Aorta (tissue), 5 donors: Measurements from ENCODE around the gene VPS52. TPM values are rescaled to one million over a fixed set of nuclear protein-coding genes. Genes with fewer than 3 reads are reported as not detected.

Experiments used
- ATAC-seq: fragments of 200-7000 bp; cut with Tn5 transposase; one replicate; pipeline ENCODE4 v1.9.1; 2022; ENCODE audit warnings: moderate library complexity; ENCODE audit not compliant: low FRiP score
- DNase-seq, 2 donors: peaks; one replicate each; pipeline ENCODE4 v3.0.0-alpha.2; 2020
- H3K27ac ChIP-seq, 2 donors: one replicate each; pipeline ENCODE4 v1.5.1; 2013; ENCODE audit warnings: low read length in 2 of 2, mild to moderate bottlenecking in 2 of 2, moderate library complexity in 2 of 2, control low read depth in 1 of 2, inconsistent platforms in 1 of 2, low read depth in 1 of 2
- H3K27me3 ChIP-seq, 2 donors: one replicate each; pipeline ENCODE4 v1.6.1; 2013; ENCODE audit warnings: control low read depth in 1 of 2, low read length in 1 of 2, mild to moderate bottlenecking in 1 of 2, moderate library complexity in 1 of 2; ENCODE audit not compliant: insufficient read depth in 2 of 2, control insufficient read depth in 1 of 2
- H3K36me3 ChIP-seq, 2 donors: one replicate each; pipeline ENCODE4 v1.6.1; 2013; ENCODE audit warnings: control low read depth in 1 of 2, low read length in 1 of 2, mild to moderate bottlenecking in 1 of 2; ENCODE audit not compliant: insufficient read depth in 2 of 2, control insufficient read depth in 1 of 2
- H3K4me1 ChIP-seq, 2 donors: one replicate each; pipeline ENCODE4 v1.6.1; 2013; ENCODE audit warnings: low read length in 2 of 2, control low read depth in 1 of 2, mild to moderate bottlenecking in 1 of 2, moderate library complexity in 1 of 2; ENCODE audit not compliant: insufficient read depth in 2 of 2, control insufficient read depth in 1 of 2
- H3K4me3 ChIP-seq, 2 donors: one replicate each; pipeline ENCODE4 v1.5.1; 2013; ENCODE audit warnings: low read length in 2 of 2, control low read depth in 1 of 2, mild to moderate bottlenecking in 1 of 2
- H3K9me3 ChIP-seq: one replicate; pipeline ENCODE4 v1.6.1; 2013; ENCODE audit warnings: mild to moderate bottlenecking, low read length; ENCODE audit not compliant: control insufficient read depth
- WGBS, 2 donors: extraction: QIAGEN DNeasy Blood & Tissue Kit; methylation state at CpG; one replicate each; pipeline ENCODE4 v1.1.7; 2013; 5-methylcytosine and 5-hydroxymethylcytosine counted together
- intact Hi-C, 2 donors: fragments of 100-400 bp; cut with DNase I; formaldehyde crosslinking; loops; one replicate each; pipeline versions ENCODE4 v1.14.2 to v1.15.0; 2022
- polyA plus RNA-seq, 2 donors: library from polyadenylated mRNA; stranded (reverse); fragments of 200-250 nt; gene quantifications; one replicate each; pipeline ENCODE4 v1.2.3, GENCODE V29; 2013
- total RNA-seq, 2 donors: library from RNA; stranded (reverse); fragmentation: NEBNext Ultra II Directional; extraction: Animal tissue kit (Norgen Biotek cat#: 25700); gene quantifications; one replicate each; pipeline ENCODE4 v1.2.1, GENCODE V29; 2021
- donor health status: healthy with polysubstance abuse.
- donor health status: Bipolar disorder and iron deficiency.
- donor health status: DM: no; HTN: no; CAD: no.
- donor health status: DM: no; HTN: no; CAD: no.
- donor health status: DM: yes; HTN: yes; CAD: no.

Gene VPS52
- total and polyA plus RNA-seq, 4 donors: 16.0 to 66.6 (median 41.8) TPM

- H3K4me1 ChIP-seq: no peaks in the 10 kb centered on the region
- DNase-seq: no peak
- no peaks in the 10 kb centered on the region for H3K9me3 ChIP-seq
- no peaks in the 10 kb centered on the region for H3K27me3 ChIP-seq
- intact Hi-C loops: no loop called here
- whole genome bisulfite sequencing, 2 donors: 75 to 80% methylated on average over 9 of the region's 9 CpGs
- H3K27ac ChIP-seq: no peak overlapping the region
- ATAC-seq: no peak
- no peaks in the 10 kb centered on the region for H3K36me3 ChIP-seq
- no peak overlapping the region for H3K4me3 ChIP-seq
Measured at GRCh38 chr6:33215271-33216116, 56.2 kb downstream of the VPS52 start.

GRCh38 chr6:33213989-33214335 is 57.7 kb downstream of the VPS52 start:
- no peaks in the 10 kb centered on the region for H3K36me3 ChIP-seq
- no peaks in the 10 kb centered on the region for H3K9me3 ChIP-seq
- no peak for DNase-seq
- no peaks in the 10 kb centered on the region for H3K4me1 ChIP-seq
- no peak for ATAC-seq
- 18 to 21% methylated on average over 9 of the region's 9 CpGs for WGBS, 2 donors
- no peaks in the 10 kb centered on the region for H3K27me3 ChIP-seq
- H3K27ac ChIP-seq: no peak overlapping the region
- intact Hi-C loops: loop anchor here in 1 of 2 donors (2.0 kb wide), 1 partner anchor 35 kb away; no protein-coding TSS in a partner anchor
- H3K4me3 ChIP-seq: no peak overlapping the region

GRCh38 chr6:33213166-33213988 is 58.3 kb downstream of the VPS52 start:
- H3K9me3 ChIP-seq: no peaks in the 10 kb centered on the region
- peak in 1 of 2 donors; percentile 86 for DNase-seq
- intact Hi-C loops: loop anchor here in 1 of 2 donors (2.0 kb wide), 1 partner anchor 35 kb away; no protein-coding TSS in a partner anchor
- peak overlapping the region; percentile 18 to 54 for H3K4me3 ChIP-seq
- no peaks in the 10 kb centered on the region for H3K27me3 ChIP-seq
- H3K27ac ChIP-seq: no peak overlapping the region
- peak; percentile 31 for ATAC-seq
- H3K36me3 ChIP-seq: no peaks in the 10 kb centered on the region
- no peaks in the 10 kb centered on the region for H3K4me1 ChIP-seq
- 0 to 1% methylated on average over 32 to 43 of the region's 43 CpGs for WGBS, 2 donors

GRCh38 chr6:33212857-33213165 is 58.9 kb downstream of the VPS52 start:
- no peak overlapping the region for H3K27ac ChIP-seq
- H3K36me3 ChIP-seq: no peaks in the 10 kb centered on the region
- no peaks in the 10 kb centered on the region for H3K4me1 ChIP-seq
- WGBS, 2 donors: 4 to 5% methylated on average over 6 of the region's 6 CpGs
- peak overlapping the region; percentile 18 to 54 for H3K4me3 ChIP-seq
- no peaks in the 10 kb centered on the region for H3K9me3 ChIP-seq
- no peak for DNase-seq
- no peaks in the 10 kb centered on the region for H3K27me3 ChIP-seq
- intact Hi-C loops: loop anchor here in 1 of 2 donors (2.0 kb wide), 1 partner anchor 36 kb away; no protein-coding TSS in a partner anchor
- ATAC-seq: no peak

- Histone ChIP-seq H3K36me3 (no peaks in the 10 kb centered on the region), H3K4me3 (no peak overlapping the region), H3K4me1 (no peaks in the 10 kb centered on the region), H3K27me3 (no peaks in the 10 kb centered on the region), H3K27ac (no peak overlapping the region), H3K9me3 (no peaks in the 10 kb centered on the region)
- intact Hi-C loops: loop anchor here in 1 of 2 donors (2.0 kb wide), 1 partner anchor 37 kb away; no protein-coding TSS in a partner anchor
- DNase-seq (no peak), ATAC-seq (no peak)
- WGBS, 2 donors: 80 to 83% methylated on average over 16 to 18 of the region's 18 CpGs
Measured at GRCh38 chr6:33211666-33212422, 59.8 kb downstream of the VPS52 start.

- H3K27me3 ChIP-seq: no peaks in the 10 kb centered on the region
- H3K4me1 ChIP-seq: no peaks in the 10 kb centered on the region
- 75 to 78% methylated on average over 16 to 17 of the region's 17 CpGs for WGBS, 2 donors
- DNase-seq: no peak
- intact Hi-C loops: no loop called here
- no peak overlapping the region for H3K27ac ChIP-seq
- no peak for ATAC-seq
- H3K4me3 ChIP-seq: no peak overlapping the region
- no peaks in the 10 kb centered on the region for H3K36me3 ChIP-seq
- H3K9me3 ChIP-seq: no peaks in the 10 kb centered on the region
Measured at GRCh38 chr6:33211136-33211535, 60.5 kb downstream of the VPS52 start.

- no peaks in the 10 kb centered on the region for H3K9me3 ChIP-seq
- intact Hi-C loops: loop anchor here in 1 of 2 donors (10.0 kb wide), 4 partner anchors 205 to 1805 kb away; partner anchors contain the start of genes CUTA, GPSM3, MICA and PBX2
- WGBS, 2 donors: 91 to 92% methylated on average over 10 of the region's 10 CpGs
Measured at GRCh38 chr6:33209856-33210255, 61.8 kb downstream of the VPS52 start.

More at GRCh38 chr6:33209856-33210255, 61.8 kb downstream of the VPS52 start:
- no peak for DNase-seq
- Histone ChIP-seq H3K4me1 (no peaks in the 10 kb centered on the region), H3K4me3 (no peak overlapping the region), H3K36me3 (no peaks in the 10 kb centered on the region), H3K27me3 (no peaks in the 10 kb centered on the region), H3K27ac (no peak overlapping the region)
- ATAC-seq: no peak
